OCI-LY7 (cell line): ENCODE results near the gene ATPAF1. TPM values are rescaled to one million over a fixed set of nuclear protein-coding genes. Genes with fewer than 3 reads are reported as not detected.

Experiments used
- BruUV-seq: library from RNA; stranded (reverse); fragments of 400-500 nt; replicated peaks from 2 replicates; lab custom pipeline; 2021; lab: Mats Ljungman, UMichigan
- CTCF ChIA-PET: fragments of 300-600 bp; sonication (Branson Sonifier 250); formaldehyde crosslinking; loops from one replicate; lab custom pipeline; 2022; ENCODE audit warnings: antibody characterized with exemption; ENCODE audit not compliant: unreplicated experiment; lab: Charles Lee
- POLR2A ChIA-PET: fragments of 300-600 bp; sonication (Branson Sonifier 250); formaldehyde crosslinking; loops from one replicate; lab custom pipeline; 2022; ENCODE audit warnings: antibody characterized with exemption; lab: Charles Lee
- DNase-seq: peaks from one replicate; pipeline ENCODE4 v3.0.0-alpha.2; 2015; ENCODE audit warnings: low spot score
- H2AFZ ChIP-seq: fragments of 200-600 bp; sonication (generic), shearing (Covaris generic); 2 replicates; pipeline ENCODE4 v1.6.1; 2014; ENCODE audit warnings: mild to moderate bottlenecking, antibody characterized with exemption, low read length, moderate library complexity
- H3K27ac ChIP-seq: fragments of 200-600 bp; sonication (generic); 2 replicates; pipeline ENCODE4 v1.5.1; 2014; ENCODE audit warnings: mixed run types, low read depth, mild to moderate bottlenecking, moderate library complexity, low read length, inconsistent platforms; ENCODE audit not compliant: poor library complexity, severe bottlenecking
- H3K36me3 ChIP-seq: fragments of 200-600 bp; sonication (generic); 2 replicates; pipeline ENCODE4 v1.6.1; 2014; ENCODE audit warnings: mild to moderate bottlenecking, antibody characterized with exemption, low read length, moderate library complexity, mixed read lengths; ENCODE audit not compliant: insufficient read depth
- H3K4me1 ChIP-seq: fragments of 200-600 bp; sonication (generic); 2 replicates; pipeline ENCODE4 v1.5.1; 2014; ENCODE audit warnings: mild to moderate bottlenecking, low read length; ENCODE audit not compliant: insufficient read depth, poor library complexity, severe bottlenecking
- H3K4me2 ChIP-seq: fragments of 200-600 bp; sonication (generic); 2 replicates; pipeline ENCODE4 v1.6.1; 2014; ENCODE audit warnings: mild to moderate bottlenecking, low read length
- H3K4me3 ChIP-seq: fragments of 200-600 bp; sonication (generic); 2 replicates; pipeline ENCODE4 v1.5.1; 2014; ENCODE audit warnings: mild to moderate bottlenecking, low read depth, low read length; ENCODE audit not compliant: poor library complexity, severe bottlenecking
- H3K79me2 ChIP-seq: fragments of 200-600 bp; sonication (generic); 2 replicates; pipeline ENCODE4 v1.6.1; 2016; ENCODE audit warnings: low read depth, mild to moderate bottlenecking, low read length, moderate library complexity, mixed read lengths; ENCODE audit not compliant: insufficient read depth
- H3K9me2 ChIP-seq: fragments of 200-600 bp; sonication (generic); 2 replicates; pipeline ENCODE4 v1.6.1; 2016; ENCODE audit warnings: mild to moderate bottlenecking, low read length, mixed read lengths; ENCODE audit not compliant: insufficient read depth
- H3K9me3 ChIP-seq: fragments of 200-600 bp; sonication (generic); 2 replicates; pipeline ENCODE4 v1.6.1; 2014; ENCODE audit warnings: mild to moderate bottlenecking, mixed run types, low read length, mixed read lengths
- H4K20me1 ChIP-seq: fragments of 200-600 bp; sonication (generic); 2 replicates; pipeline ENCODE4 v1.6.1; 2014; ENCODE audit warnings: mild to moderate bottlenecking, antibody characterized with exemption, low read length, moderate library complexity, mixed read lengths; ENCODE audit not compliant: insufficient read depth
- CTCF ChIP-seq: fragments of 200-600 bp; sonication (generic); conservative IDR thresholded peaks from 2 replicates; pipeline ENCODE4 v1.5.1; 2014; ENCODE audit warnings: mild to moderate bottlenecking, antibody characterized with exemption, low read length, moderate library complexity, mixed read lengths
- EZH2phosphoT487 ChIP-seq: fragments of 200-600 bp; sonication (generic); IDR thresholded peaks from 2 replicates; pipeline ENCODE4 v1.6.1; 2018; ENCODE audit warnings: low read depth, borderline replicate concordance, mild to moderate bottlenecking, mixed run types, antibody characterized with exemption, low read length, moderate library complexity, mixed read lengths
- intact Hi-C: fragments of 100-400 bp; cut with micrococcal nuclease; formaldehyde crosslinking; loops from one replicate; pipeline ENCODE4 v1.10.0; 2022; ENCODE audit not compliant: unreplicated experiment
- total RNA-seq, 2 experiments: library from RNA; depleted of rRNA in 1 of 2; stranded (reverse); fragments of >200 nt in 1 of 2; shearing (Covaris generic) in 1 of 2; gene quantifications; 2 replicates each; pipeline ENCODE4 v1.2.3, GENCODE V29; 2014 to 2022

ATPAF1 gene
- total RNA-seq, 2 experiments from 2014 or later: 32.3 to 38.3 TPM

GRCh38 chr1:46687921-46688509 lies 19.9 kb upstream of the ATPAF1 start:
- TF ChIP-seq CTCF: no peak
- TF ChIP-seq EZH2phosphoT487: no peak
- Histone ChIP-seq H3K36me3 (peaks cover 99% of the 10 kb centered on the region), H3K9me3 (no peaks in the 10 kb centered on the region), H3K27ac (no peak overlapping the region), H2AFZ (no peak overlapping the region), H3K79me2 (no peaks in the 10 kb centered on the region), H4K20me1 (no peaks in the 10 kb centered on the region), H3K4me3 (no peak overlapping the region), H3K4me2 (no peak overlapping the region), H3K4me1 (no peaks in the 10 kb centered on the region), H3K9me2 (no peaks in the 10 kb centered on the region)
- no peak for DNase-seq
- POLR2A ChIA-PET: no interaction called here
- CTCF ChIA-PET: no interaction called here
- intact Hi-C loops: no loop called here
- no TSS peak for BruUV-seq

- Histone ChIP-seq H4K20me1 (no peaks in the 10 kb centered on the region), H3K4me3 (no peak overlapping the region), H3K27ac (no peak overlapping the region), H3K79me2 (no peaks in the 10 kb centered on the region), H3K36me3 (peaks cover 100% of the 10 kb centered on the region), H3K9me3 (no peaks in the 10 kb centered on the region), H3K4me1 (no peaks in the 10 kb centered on the region), H3K9me2 (no peaks in the 10 kb centered on the region), H2AFZ (no peak overlapping the region), H3K4me2 (no peak overlapping the region)
- POLR2A ChIA-PET: interaction anchor here (1.0 kb wide), 1 partner anchor 18 kb away, joined by 3 read pairs; no protein-coding TSS in a partner anchor
- intact Hi-C loops: no loop called here
- BruUV-seq: no TSS peak
- no peak for TF ChIP-seq EZH2phosphoT487
- no peak for TF ChIP-seq CTCF
- DNase-seq: no peak
- CTCF ChIA-PET: no interaction called here
Measured at GRCh38 chr1:46687093-46687659, 19.0 kb upstream of the ATPAF1 start.

GRCh38 chr1:46686255-46686654 lies 18.1 kb upstream of the ATPAF1 start:
- H3K9me3 ChIP-seq: no peaks in the 10 kb centered on the region
- no peaks in the 10 kb centered on the region for H3K9me2 ChIP-seq
- TF ChIP-seq CTCF: no peak
- no peak for TF ChIP-seq EZH2phosphoT487
- no peak overlapping the region for H3K4me3 ChIP-seq
- no peak overlapping the region for H3K27ac ChIP-seq
- no peaks in the 10 kb centered on the region for H3K4me1 ChIP-seq
- no peak overlapping the region for H3K4me2 ChIP-seq
- intact Hi-C loops: no loop called here
- no peaks in the 10 kb centered on the region for H4K20me1 ChIP-seq
- H3K79me2 ChIP-seq: no peaks in the 10 kb centered on the region
- BruUV-seq: no TSS peak
- POLR2A ChIA-PET: interaction anchor here (1.1 kb wide), 1 partner anchor 11 kb away, joined by 3 read pairs; no protein-coding TSS in a partner anchor
- peaks cover 100% of the 10 kb centered on the region for H3K36me3 ChIP-seq
- no peak for DNase-seq
- H2AFZ ChIP-seq: no peak overlapping the region
- CTCF ChIA-PET: no interaction called here
